ENCODE measurements around the gene WDFY1.

GRCh38 chr2:223835701-223836532 is 109.2 kb downstream of the WDFY1 start:
- TF ChIP-seq EZH2 (IDR thresholded peaks at IDR 0.05; ENCODE audit: borderline replicate concordance, low read length), result no peak
- TF ChIP-seq, protein P1, sequence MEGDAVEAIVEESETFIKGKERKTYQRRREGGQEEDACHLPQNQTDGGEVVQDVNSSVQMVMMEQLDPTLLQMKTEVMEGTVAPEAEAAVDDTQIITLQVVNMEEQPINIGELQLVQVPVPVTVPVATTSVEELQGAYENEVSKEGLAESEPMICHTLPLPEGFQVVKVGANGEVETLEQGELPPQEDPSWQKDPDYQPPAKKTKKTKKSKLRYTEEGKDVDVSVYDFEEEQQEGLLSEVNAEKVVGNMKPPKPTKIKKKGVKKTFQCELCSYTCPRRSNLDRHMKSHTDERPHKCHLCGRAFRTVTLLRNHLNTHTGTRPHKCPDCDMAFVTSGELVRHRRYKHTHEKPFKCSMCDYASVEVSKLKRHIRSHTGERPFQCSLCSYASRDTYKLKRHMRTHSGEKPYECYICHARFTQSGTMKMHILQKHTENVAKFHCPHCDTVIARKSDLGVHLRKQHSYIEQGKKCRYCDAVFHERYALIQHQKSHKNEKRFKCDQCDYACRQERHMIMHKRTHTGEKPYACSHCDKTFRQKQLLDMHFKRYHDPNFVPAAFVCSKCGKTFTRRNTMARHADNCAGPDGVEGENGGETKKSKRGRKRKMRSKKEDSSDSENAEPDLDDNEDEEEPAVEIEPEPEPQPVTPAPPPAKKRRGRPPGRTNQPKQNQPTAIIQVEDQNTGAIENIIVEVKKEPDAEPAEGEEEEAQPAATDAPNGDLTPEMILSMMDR (IDR thresholded peaks at IDR 0.05; ENCODE audit: low read length), result no peak
